ENCODE measurements around the gene TMEM109. TPM values are rescaled to one million over a fixed set of nuclear protein-coding genes. Genes with fewer than 3 reads are reported as not detected.

Gene TMEM109
- total and polyA plus RNA-seq, 2 experiments from 2014 or later = 17.4 to 17.7 TPM

DNA sequence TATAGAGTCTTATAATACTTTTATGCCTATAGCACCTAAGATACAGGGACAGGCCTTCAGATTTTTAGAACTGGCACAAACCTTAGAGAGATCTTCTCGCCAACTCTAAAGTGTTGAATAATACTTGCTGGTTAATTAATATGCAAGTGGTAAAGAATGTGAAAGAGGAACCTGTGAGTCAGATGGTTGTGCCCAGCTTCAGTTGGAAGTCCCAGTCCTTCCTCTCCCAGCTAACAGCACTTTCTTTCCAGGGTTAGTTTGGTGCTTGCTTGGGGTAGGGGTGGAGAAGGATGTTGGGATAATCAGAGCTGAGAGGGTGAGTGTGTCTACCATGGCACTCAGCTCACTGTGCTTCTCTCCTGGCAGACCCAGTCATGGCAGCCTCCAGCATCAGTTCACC lies 5.4 kb downstream of the TMEM109 start:
- ATAC-seq = no peak
- Mint-ChIP-seq H3K36me3 (ENCODE audit: low read depth) (peaks cover 40% of the 10 kb centered on the region), H3K9me3 (no peaks in the 10 kb centered on the region; the same call in 2 of the 3 replicates), H3K4me3 (no peak overlapping the region), H3K27me3 (ENCODE audit: insufficient read depth, low read depth, poor library complexity) (peaks cover 11% of the 10 kb centered on the region), H3K4me1 (peaks cover 29% of the 10 kb centered on the region), H3K27ac (no peak overlapping the region; the same call in 1 of the 2 replicates)
- peaks cover 29% of the 10 kb centered on the region for H3K79me2 ChIP-seq (replicated peaks; ENCODE audit: insufficient read depth)
- H3K9me2 ChIP-seq (ENCODE audit: insufficient read depth) = no peaks in the 10 kb centered on the region
- DNase-seq (ENCODE audit: low spot score) = no peak
- no peak overlapping the region for H3K4me2 ChIP-seq
- no peaks in the 10 kb centered on the region for H3K36me3 ChIP-seq (ENCODE audit: insufficient read depth)
- TF ChIP-seq EZH2 (IDR thresholded peaks at IDR 0.05; ENCODE audit: low read depth, unreplicated experiment) = no peak
- TF ChIP-seq ZNF114 (CRISPR knock-in tag; IDR thresholded peaks at IDR 0.05) = no peak
- TF ChIP-seq, protein P1, sequence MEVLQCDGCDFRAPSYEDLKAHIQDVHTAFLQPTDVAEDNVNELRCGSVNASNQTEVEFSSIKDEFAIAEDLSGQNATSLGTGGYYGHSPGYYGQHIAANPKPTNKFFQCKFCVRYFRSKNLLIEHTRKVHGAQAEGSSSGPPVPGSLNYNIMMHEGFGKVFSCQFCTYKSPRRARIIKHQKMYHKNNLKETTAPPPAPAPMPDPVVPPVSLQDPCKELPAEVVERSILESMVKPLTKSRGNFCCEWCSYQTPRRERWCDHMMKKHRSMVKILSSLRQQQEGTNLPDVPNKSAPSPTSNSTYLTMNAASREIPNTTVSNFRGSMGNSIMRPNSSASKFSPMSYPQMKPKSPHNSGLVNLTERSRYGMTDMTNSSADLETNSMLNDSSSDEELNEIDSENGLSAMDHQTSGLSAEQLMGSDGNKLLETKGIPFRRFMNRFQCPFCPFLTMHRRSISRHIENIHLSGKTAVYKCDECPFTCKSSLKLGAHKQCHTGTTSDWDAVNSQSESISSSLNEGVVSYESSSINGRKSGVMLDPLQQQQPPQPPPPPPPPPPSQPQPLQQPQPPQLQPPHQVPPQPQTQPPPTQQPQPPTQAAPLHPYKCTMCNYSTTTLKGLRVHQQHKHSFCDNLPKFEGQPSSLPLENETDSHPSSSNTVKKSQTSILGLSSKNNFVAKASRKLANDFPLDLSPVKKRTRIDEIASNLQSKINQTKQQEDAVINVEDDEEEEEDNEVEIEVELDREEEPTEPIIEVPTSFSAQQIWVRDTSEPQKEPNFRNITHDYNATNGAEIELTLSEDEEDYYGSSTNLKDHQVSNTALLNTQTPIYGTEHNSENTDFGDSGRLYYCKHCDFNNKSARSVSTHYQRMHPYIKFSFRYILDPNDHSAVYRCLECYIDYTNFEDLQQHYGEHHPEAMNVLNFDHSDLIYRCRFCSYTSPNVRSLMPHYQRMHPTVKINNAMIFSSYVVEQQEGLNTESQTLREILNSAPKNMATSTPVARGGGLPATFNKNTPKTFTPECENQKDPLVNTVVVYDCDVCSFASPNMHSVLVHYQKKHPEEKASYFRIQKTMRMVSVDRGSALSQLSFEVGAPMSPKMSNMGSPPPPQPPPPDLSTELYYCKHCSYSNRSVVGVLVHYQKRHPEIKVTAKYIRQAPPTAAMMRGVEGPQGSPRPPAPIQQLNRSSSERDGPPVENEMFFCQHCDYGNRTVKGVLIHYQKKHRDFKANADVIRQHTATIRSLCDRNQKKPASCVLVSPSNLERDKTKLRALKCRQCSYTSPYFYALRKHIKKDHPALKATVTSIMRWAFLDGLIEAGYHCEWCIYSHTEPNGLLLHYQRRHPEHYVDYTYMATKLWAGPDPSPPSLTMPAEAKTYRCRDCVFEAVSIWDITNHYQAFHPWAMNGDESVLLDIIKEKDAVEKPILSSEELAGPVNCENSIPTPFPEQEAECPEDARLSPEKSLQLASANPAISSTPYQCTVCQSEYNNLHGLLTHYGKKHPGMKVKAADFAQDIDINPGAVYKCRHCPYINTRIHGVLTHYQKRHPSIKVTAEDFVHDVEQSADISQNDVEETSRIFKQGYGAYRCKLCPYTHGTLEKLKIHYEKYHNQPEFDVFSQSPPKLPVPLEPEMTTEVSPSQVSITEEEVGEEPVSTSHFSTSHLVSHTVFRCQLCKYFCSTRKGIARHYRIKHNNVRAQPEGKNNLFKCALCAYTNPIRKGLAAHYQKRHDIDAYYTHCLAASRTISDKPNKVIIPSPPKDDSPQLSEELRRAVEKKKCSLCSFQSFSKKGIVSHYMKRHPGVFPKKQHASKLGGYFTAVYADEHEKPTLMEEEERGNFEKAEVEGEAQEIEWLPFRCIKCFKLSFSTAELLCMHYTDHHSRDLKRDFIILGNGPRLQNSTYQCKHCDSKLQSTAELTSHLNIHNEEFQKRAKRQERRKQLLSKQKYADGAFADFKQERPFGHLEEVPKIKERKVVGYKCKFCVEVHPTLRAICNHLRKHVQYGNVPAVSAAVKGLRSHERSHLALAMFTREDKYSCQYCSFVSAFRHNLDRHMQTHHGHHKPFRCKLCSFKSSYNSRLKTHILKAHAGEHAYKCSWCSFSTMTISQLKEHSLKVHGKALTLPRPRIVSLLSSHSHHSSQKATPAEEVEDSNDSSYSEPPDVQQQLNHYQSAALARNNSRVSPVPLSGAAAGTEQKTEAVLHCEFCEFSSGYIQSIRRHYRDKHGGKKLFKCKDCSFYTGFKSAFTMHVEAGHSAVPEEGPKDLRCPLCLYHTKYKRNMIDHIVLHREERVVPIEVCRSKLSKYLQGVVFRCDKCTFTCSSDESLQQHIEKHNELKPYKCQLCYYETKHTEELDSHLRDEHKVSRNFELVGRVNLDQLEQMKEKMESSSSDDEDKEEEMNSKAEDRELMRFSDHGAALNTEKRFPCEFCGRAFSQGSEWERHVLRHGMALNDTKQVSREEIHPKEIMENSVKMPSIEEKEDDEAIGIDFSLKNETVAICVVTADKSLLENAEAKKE (CRISPR knock-in tag; IDR thresholded peaks at IDR 0.05) = no peak
- TF ChIP-seq, protein P2, sequence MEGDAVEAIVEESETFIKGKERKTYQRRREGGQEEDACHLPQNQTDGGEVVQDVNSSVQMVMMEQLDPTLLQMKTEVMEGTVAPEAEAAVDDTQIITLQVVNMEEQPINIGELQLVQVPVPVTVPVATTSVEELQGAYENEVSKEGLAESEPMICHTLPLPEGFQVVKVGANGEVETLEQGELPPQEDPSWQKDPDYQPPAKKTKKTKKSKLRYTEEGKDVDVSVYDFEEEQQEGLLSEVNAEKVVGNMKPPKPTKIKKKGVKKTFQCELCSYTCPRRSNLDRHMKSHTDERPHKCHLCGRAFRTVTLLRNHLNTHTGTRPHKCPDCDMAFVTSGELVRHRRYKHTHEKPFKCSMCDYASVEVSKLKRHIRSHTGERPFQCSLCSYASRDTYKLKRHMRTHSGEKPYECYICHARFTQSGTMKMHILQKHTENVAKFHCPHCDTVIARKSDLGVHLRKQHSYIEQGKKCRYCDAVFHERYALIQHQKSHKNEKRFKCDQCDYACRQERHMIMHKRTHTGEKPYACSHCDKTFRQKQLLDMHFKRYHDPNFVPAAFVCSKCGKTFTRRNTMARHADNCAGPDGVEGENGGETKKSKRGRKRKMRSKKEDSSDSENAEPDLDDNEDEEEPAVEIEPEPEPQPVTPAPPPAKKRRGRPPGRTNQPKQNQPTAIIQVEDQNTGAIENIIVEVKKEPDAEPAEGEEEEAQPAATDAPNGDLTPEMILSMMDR (conservative IDR thresholded peaks at IDR 0.05; ENCODE audit: low read depth in 2 of 2) = no peak
- TF ChIP-seq STAT1 (IDR thresholded peaks at IDR 0.05; ENCODE audit: unreplicated experiment) = no peak
- no peak for TF ChIP-seq ZNF331 (CRISPR knock-in tag; IDR thresholded peaks at IDR 0.05; ENCODE audit: low read depth)
- no peak for TF ChIP-seq JUNB (IDR thresholded peaks at IDR 0.05; ENCODE audit: unreplicated experiment)
- TF ChIP-seq EZH2phosphoT487 (IDR thresholded peaks at IDR 0.05; ENCODE audit: unreplicated experiment) = no peak
- no peak for TF ChIP-seq CREB1 (CRISPR knock-in tag; IDR thresholded peaks at IDR 0.05; ENCODE audit: low read depth)
- TF ChIP-seq NANOG (IDR thresholded peaks at IDR 0.05; ENCODE audit: borderline replicate concordance) = no peak
- H3K4me1 ChIP-seq (ENCODE audit: insufficient read depth) = peaks cover 21% of the 10 kb centered on the region
- no peak overlapping the region for H3K27ac ChIP-seq (ENCODE audit: low read depth)
- H3F3A ChIP-seq (replicated peaks; ENCODE audit: low read depth) = 0 out of 2 replicates have a peak, but pooled peaks cover 6% of the 10 kb centered on the region
- H3K4me3 ChIP-seq = no peak overlapping the region
- no peaks in the 10 kb centered on the region for H3K27me3 ChIP-seq (ENCODE audit: insufficient read depth)
- no peak overlapping the region for H2AFZ ChIP-seq
- peaks cover 7% of the 10 kb centered on the region; the same call in 1 of the 2 replicates for H4K20me1 ChIP-seq (replicated peaks; ENCODE audit: insufficient read depth)

Data from GM23338 (cell line).